Measurements from ENCODE around the gene ARHGAP19.
A peak's percentile ranks its signal among the peaks of the same experiment; 100 is the strongest.

The ARHGAP19 gene

DNA sequence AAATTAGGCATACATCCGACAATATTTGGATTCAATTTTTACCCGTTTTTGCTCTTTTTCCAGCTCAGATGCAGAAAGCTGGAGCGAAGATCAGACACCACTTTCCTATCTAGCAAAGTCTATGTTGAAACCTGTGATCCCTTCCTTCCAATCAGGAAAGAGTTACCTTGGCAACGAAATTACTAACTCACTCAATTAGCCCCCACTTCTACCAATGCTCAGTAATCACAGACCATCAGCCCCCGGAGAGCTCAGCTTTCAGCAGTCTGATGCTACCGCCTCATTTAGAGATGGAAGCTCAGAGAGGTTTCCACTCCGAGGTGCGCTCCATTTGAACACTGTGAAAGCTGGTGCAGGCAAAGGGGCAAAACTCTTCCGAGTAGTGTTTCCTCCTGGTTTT, 33.3 kb upstream of the ARHGAP19 start:
- DNase-seq (ENCODE audit: low spot score), result no peak
- no peak overlapping the region for H3K27ac ChIP-seq
- CTCF ChIA-PET, result no interaction called here
- POLR2A ChIA-PET (ENCODE audit: low non-redundant PET), result no interaction called here
- TF ChIP-seq, protein P1, sequence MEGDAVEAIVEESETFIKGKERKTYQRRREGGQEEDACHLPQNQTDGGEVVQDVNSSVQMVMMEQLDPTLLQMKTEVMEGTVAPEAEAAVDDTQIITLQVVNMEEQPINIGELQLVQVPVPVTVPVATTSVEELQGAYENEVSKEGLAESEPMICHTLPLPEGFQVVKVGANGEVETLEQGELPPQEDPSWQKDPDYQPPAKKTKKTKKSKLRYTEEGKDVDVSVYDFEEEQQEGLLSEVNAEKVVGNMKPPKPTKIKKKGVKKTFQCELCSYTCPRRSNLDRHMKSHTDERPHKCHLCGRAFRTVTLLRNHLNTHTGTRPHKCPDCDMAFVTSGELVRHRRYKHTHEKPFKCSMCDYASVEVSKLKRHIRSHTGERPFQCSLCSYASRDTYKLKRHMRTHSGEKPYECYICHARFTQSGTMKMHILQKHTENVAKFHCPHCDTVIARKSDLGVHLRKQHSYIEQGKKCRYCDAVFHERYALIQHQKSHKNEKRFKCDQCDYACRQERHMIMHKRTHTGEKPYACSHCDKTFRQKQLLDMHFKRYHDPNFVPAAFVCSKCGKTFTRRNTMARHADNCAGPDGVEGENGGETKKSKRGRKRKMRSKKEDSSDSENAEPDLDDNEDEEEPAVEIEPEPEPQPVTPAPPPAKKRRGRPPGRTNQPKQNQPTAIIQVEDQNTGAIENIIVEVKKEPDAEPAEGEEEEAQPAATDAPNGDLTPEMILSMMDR (conservative IDR thresholded peaks at IDR 0.05; ENCODE audit: low read depth), result no peak

DNA sequence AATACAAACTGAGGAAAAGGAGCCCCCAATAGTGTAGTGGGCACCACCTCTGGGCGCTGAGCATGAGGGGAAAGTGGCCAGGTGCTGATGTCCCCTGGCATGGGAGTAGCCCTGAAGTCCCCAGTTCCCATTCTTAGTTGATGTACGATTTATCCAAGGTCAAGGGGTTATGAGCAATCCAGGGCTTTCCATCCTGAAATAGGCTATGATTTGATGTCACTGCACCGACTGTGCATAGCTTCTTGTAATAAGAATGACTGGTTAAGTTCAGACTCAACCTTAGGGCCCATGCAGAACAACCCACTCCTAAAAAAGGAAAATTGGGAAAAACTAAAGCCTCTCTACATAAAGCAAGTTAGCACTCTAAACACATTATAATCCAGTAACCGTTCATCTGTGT, 31.1 kb upstream of the ARHGAP19 start:
- no peak for DNase-seq (ENCODE audit: low spot score)
- H3K27ac ChIP-seq, result no peak overlapping the region
- POLR2A ChIA-PET (ENCODE audit: low non-redundant PET), result no interaction called here
- CTCF ChIA-PET, result no interaction called here
- TF ChIP-seq, protein P1 (conservative IDR thresholded peaks at IDR 0.05; ENCODE audit: low read depth), result no peak

DNA sequence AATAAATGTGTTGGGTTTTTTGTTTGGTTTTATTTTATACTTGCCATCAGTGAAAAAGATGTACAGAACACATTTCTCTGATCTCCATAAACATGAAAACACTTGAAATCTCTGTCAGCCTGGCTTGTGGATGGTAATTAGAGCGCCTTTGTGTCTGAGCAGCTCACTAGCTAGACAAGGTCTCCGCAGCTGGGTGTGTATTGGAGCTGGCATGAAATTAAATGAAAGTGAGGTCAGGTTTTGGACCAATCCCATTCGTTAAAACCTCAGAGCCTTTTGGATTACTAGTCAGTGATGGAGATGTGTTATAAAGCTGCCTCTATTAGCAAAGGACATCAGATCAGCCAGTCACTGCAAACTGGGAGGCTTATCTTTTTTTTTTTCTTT, 29.4 kb upstream of the ARHGAP19 start:
- DNase-seq (ENCODE audit: low spot score), result no peak
- CTCF ChIA-PET, result no interaction called here

DNA sequence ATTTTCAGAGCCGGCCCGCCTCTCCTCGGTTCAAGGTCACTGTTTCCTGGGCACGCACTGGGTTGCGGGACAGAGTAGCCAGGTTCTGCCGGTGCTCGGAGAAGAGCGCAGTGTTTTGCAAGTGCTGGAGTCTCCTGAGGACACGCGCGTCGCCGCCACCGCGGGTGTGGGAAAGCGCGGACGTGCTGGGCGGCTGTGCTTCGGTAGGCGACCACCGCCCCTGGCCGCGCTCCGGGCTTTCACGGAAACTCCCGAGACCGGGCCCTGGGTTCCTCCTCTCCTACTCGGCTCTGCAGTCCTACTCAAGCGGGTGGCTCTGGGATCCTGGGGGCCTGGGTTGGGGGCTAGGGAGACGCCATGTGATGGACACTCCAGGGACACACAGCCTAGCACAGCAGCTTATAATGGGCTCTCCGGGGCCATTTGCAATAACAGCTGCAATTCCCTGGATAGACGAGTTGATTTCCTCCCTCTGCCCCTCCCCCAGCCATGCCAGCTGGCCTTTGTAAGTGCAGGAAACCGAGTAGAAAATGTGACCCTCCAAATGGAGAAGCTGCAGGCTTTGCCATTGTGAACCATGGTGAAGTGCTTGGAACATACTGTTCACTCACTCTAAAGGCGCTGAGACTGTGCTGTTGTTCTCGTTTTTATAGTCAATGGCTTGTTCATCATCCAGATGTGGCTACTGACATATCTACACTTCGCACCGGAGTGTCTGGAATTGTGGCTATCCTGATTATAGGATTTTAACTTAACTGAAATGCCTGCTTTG, 28.8 kb upstream of the ARHGAP19 start:
- TF ChIP-seq, protein P1 (conservative IDR thresholded peaks at IDR 0.05; ENCODE audit: low read depth), result no peak
- H3K27ac ChIP-seq, result no peak overlapping the region
- CTCF ChIA-PET, result no interaction called here
- no peak for DNase-seq (ENCODE audit: low spot score)
- POLR2A ChIA-PET (ENCODE audit: low non-redundant PET), result no interaction called here

More for the DNA sequence above, 29.4 kb upstream of the ARHGAP19 start:
- POLR2A ChIA-PET (ENCODE audit: low non-redundant PET), result no interaction called here
- no peak overlapping the region for H3K27ac ChIP-seq
- TF ChIP-seq, protein P1 (conservative IDR thresholded peaks at IDR 0.05; ENCODE audit: low read depth), result no peak

DNA sequence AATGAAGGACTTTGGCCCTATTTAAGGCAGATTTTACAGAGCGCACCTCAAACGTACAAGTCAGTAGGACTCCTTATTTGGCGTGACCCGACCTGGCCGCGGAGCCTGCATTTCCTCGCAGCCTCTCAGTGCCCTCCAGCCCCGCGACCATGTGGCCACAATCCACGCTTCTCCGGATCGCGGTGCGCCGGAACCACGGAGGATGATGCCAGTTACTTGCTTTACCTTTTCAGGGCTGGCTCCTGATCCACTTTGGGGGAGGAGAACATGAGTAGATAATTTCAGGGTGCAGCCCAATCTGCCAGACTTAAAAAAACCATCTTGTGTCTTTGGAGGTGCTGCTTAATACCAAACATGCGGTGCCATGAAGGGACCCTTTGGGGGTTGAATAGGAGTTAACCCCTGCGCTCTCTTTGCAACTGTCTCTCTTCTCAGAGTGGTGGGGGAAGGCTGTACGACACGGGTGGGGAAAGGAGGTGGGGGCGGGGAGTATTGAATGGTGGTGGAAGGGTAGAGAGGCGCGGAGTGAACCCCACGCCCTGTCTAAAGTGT, 28.1 kb upstream of the ARHGAP19 start:
- peak overlapping the region; percentile 90 for H3K27ac ChIP-seq
- TF ChIP-seq, protein P1 (conservative IDR thresholded peaks at IDR 0.05; ENCODE audit: low read depth), result no peak
- ChIA-PET POLR2A (ENCODE audit: low non-redundant PET) (interaction anchor here (1.6 kb wide), 1 partner anchor 12 kb away, joined by 10 read pairs; no protein-coding TSS in a partner anchor), CTCF (interaction anchor here (0.5 to 1.3 kb wide), 4 partner anchors 12 to 87 kb away, joined by 3 to 4 read pairs (median 3); partner anchors contain the start of gene ARHGAP19)
- no peak for DNase-seq (ENCODE audit: low spot score)

DNA sequence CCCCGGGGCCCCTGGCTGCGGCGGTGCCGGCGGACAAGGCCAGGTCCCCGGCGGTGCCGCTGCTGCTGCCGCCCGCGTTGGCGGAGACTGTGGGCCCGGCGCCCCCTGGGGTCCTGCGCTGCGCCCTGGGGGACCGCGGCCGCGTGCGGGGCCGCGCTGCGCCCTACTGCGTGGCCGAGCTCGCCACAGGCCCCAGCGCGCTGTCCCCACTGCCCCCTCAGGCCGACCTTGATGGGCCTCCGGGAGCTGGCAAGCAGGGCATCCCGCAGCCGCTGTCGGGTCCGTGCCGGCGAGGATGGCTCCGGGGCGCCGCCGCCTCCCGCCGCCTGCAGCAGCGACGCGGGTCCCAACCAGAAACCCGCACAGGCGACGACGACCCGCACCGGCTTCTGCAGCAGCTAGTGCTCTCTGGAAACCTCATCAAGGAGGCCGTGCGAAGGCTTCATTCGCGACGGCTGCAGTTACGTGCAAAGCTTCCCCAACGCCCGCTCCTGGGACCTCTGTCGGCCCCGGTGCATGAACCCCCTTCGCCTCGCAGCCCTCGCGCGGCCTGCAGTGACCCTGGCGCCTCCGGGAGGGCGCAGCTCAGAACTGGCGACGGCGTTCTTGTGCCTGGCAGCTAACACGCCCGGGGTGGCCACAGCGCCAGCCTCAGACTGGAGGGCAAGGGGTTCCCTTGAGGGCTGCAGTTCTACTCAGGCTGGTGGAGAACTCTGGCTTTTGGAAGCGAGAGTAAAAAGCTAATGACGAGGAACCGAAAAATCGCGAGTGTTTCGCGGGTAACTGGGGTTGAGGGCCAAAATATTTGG, 27.4 kb upstream of the ARHGAP19 start:
- ChIA-PET POLR2A (ENCODE audit: low non-redundant PET) (interaction anchor here (0.8 to 1.6 kb wide), 3 partner anchors 13 to 81 kb away, joined by 3 to 10 read pairs (median 3); partner anchors contain the start of genes ARHGAP19 and RRP12), CTCF (interaction anchor here (0.5 to 1.3 kb wide), 6 partner anchors 11 to 86 kb away, joined by 3 to 4 read pairs (median 3); partner anchors contain the start of gene ARHGAP19)
- TF ChIP-seq, protein P1 (conservative IDR thresholded peaks at IDR 0.05; ENCODE audit: low read depth), result peak; percentile 40
- DNase-seq (ENCODE audit: low spot score), result peak; percentile 21
- H3K27ac ChIP-seq, result peak overlapping the region; percentile 90

All from RWPE1 (cell line).